ENCODE results near the gene PLA2G4B. TPM values are rescaled to one million over a fixed set of nuclear protein-coding genes. Genes with fewer than 3 reads are reported as not detected.

The PLA2G4B gene
- total and polyA plus RNA-seq, 10 of the 15 experiments (the other 5 are each of a cell fraction or from before 2014, with no cell fraction given): 0.22 to 6.6 (median 2.9) TPM

DNA sequence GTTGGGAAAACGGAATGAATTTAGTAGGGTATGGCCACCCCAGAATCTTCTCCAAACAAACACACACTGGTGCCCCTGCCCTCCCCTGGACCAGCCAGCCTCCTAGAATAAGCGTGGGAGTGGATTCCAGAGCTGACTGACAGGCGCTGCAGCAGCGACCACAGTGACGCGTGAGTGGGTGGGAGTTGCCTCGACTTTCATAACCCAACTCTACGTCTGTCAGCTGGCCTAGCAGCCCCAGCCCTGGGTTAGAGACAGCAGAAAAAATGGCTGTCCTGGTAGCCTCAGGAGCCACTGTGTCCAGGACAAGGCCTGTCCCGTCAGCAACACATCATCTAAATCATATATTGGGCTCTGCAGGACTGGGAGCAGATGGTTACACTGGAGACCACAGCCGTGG is 10.0 kb downstream of the PLA2G4B start:
- Histone ChIP-seq H4K20me1 (ENCODE audit: control insufficient read depth, insufficient read depth) (no peaks in the 10 kb centered on the region; the same call in 1 of the 2 replicates), H3K79me2 (ENCODE audit: control insufficient read depth, insufficient read depth, low read length) (no peaks in the 10 kb centered on the region), H3K27ac (ENCODE audit: control insufficient read depth, insufficient read depth) (no peak overlapping the region), H3K9me3 (replicated peaks; ENCODE audit: control insufficient read depth, insufficient read depth, low read length) (no peaks in the 10 kb centered on the region), H3K4me1 (ENCODE audit: control insufficient read depth, insufficient read depth, low read length) (no peaks in the 10 kb centered on the region), H2AFZ (ENCODE audit: control insufficient read depth, low read depth, low read length) (no peak overlapping the region), H3K4me2 (ENCODE audit: control insufficient read depth, insufficient read depth) (no peak overlapping the region), H3K4me3 (no peak overlapping the region), H3K9ac (ENCODE audit: control insufficient read depth, insufficient read depth, low read length) (no peak overlapping the region), H3K27me3 (replicated peaks in 1 of 2; ENCODE audit: control insufficient read depth in 2 of 2, insufficient read depth in 2 of 2, low read length in 1 of 2) (no peaks in the 10 kb centered on the region), H3K36me3 (ENCODE audit: control insufficient read depth in 2 of 2, insufficient read depth in 2 of 2, low read length in 1 of 2) (no peaks in the 10 kb centered on the region; a peak in 1 of 4 replicates)
- DNase-seq (ENCODE audit: low read depth, low spot score) (no peak), FAIRE-seq (no peak), ATAC-seq (no peak)
- intact Hi-C loops (cut with micrococcal nuclease; ENCODE audit: unreplicated experiment): no loop called here
- CTCF ChIA-PET: no interaction called here
- WGBS (ENCODE audit: insufficient coverage, insufficient replicate concordance, low lambda C conversion rate, missing lambda C conversion rate): 53% methylated on average over 10 of the region's 10 CpGs
- POLR2A ChIA-PET: no interaction called here
- RAD21 ChIA-PET (ENCODE audit: unreplicated experiment): no interaction called here
- in situ Hi-C loops (cut with MboI): no loop called here
- no TSS peak for BruUV-seq (replicated peaks)
- SMC1A ChIA-PET (ENCODE audit: uncharacterized antibody, unreplicated experiment): no interaction called here
- no peak for TF ChIP-seq POLR2A (IDR thresholded peaks at IDR 0.05; ENCODE audit: low read depth, low read length)
- TF ChIP-seq, protein P1, sequence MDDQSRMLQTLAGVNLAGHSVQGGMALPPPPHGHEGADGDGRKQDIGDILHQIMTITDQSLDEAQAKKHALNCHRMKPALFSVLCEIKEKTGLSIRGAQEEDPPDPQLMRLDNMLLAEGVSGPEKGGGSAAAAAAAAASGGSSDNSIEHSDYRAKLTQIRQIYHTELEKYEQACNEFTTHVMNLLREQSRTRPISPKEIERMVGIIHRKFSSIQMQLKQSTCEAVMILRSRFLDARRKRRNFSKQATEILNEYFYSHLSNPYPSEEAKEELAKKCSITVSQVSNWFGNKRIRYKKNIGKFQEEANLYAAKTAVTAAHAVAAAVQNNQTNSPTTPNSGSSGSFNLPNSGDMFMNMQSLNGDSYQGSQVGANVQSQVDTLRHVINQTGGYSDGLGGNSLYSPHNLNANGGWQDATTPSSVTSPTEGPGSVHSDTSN (IDR thresholded peaks at IDR 0.05; ENCODE audit: insufficient replicate concordance, low read depth, low read length): peak; percentile 28

DNA sequence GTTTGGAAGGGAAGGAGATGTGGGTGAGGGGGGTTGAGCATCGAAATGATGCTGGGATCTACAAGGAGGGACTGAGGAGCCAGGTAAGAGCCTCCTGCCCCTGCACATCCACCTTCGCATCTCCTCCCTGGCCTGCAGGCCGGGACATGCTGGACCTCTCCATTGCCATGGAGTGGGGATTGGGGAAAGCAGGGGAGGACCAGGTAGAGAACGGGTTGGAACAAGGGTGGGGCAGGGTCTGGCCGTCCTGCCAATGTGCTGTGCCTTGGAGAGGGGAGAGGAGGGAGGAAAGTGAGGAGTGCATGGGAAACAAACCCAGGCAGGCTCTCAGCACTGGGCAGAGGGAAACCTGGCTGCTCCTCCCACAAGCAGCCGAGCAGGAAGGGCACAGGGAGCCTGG is 10.6 kb downstream of the PLA2G4B start:
- Histone ChIP-seq H3K4me1 (ENCODE audit: control insufficient read depth, insufficient read depth, low read length) (no peaks in the 10 kb centered on the region), H3K9me3 (replicated peaks; ENCODE audit: control insufficient read depth, insufficient read depth, low read length) (no peaks in the 10 kb centered on the region), H3K36me3 (ENCODE audit: control insufficient read depth in 2 of 2, insufficient read depth in 2 of 2, low read length in 1 of 2) (no peaks in the 10 kb centered on the region; a peak in 1 of 4 replicates), H3K4me2 (ENCODE audit: control insufficient read depth, insufficient read depth) (no peak overlapping the region), H4K20me1 (ENCODE audit: control insufficient read depth, insufficient read depth) (no peaks in the 10 kb centered on the region; the same call in 1 of the 2 replicates), H2AFZ (ENCODE audit: control insufficient read depth, low read depth, low read length) (no peak overlapping the region), H3K4me3 (no peak overlapping the region), H3K79me2 (ENCODE audit: control insufficient read depth, insufficient read depth, low read length) (no peaks in the 10 kb centered on the region), H3K27me3 (replicated peaks in 1 of 2; ENCODE audit: control insufficient read depth in 2 of 2, insufficient read depth in 2 of 2, low read length in 1 of 2) (no peaks in the 10 kb centered on the region), H3K27ac (ENCODE audit: control insufficient read depth, insufficient read depth) (no peak overlapping the region), H3K9ac (ENCODE audit: control insufficient read depth, insufficient read depth, low read length) (no peak overlapping the region)
- in situ Hi-C loops (cut with MboI): no loop called here
- CTCF ChIA-PET: interaction anchor here (1.1 kb wide), 1 partner anchor 76 kb away, joined by 3 read pairs; no protein-coding TSS in a partner anchor
- FAIRE-seq (no peak), DNase-seq (ENCODE audit: low read depth, low spot score) (no peak), ATAC-seq (no peak)
- POLR2A ChIA-PET: no interaction called here
- BruUV-seq (replicated peaks): no TSS peak
- intact Hi-C loops (cut with micrococcal nuclease; ENCODE audit: unreplicated experiment): no loop called here
- RAD21 ChIA-PET (ENCODE audit: unreplicated experiment): no interaction called here
- WGBS (ENCODE audit: insufficient coverage, insufficient replicate concordance, low lambda C conversion rate, missing lambda C conversion rate): 37% methylated on average over 6 of the region's 6 CpGs
- SMC1A ChIA-PET (ENCODE audit: uncharacterized antibody, unreplicated experiment): no interaction called here
- TF ChIP-seq SMAD1 (IDR thresholded peaks at IDR 0.05; ENCODE audit: low read depth, partially characterized antibody): no peak
- no peak for TF ChIP-seq WRNIP1 (IDR thresholded peaks at IDR 0.05; ENCODE audit: borderline replicate concordance, low read depth, low read length)
- TF ChIP-seq ZNF622 (IDR thresholded peaks at IDR 0.05): no peak
- TF ChIP-seq CBFB (IDR thresholded peaks at IDR 0.05; ENCODE audit: low read depth): no peak
- no peak for TF ChIP-seq SMC3 (IDR thresholded peaks at IDR 0.05; ENCODE audit: borderline replicate concordance, low read length)

All from GM12878 (cell line).